K562 (cell line): ENCODE measurements around the gene PIRT. TPM values are rescaled to one million over a fixed set of nuclear protein-coding genes. Genes with fewer than 3 reads are reported as not detected.

ENCODE experiments used
- ATAC-seq: fragments of 200-7000 bp; cut with Tn5 transposase; 3 replicates; pipeline ENCODE4 v1.9.1; 2020; ENCODE audit warnings: moderate library complexity
- BruUV-seq: library from RNA; stranded (reverse); fragments of 400-500 nt; replicated peaks from 2 replicates; lab custom pipeline; 2021; lab: Mats Ljungman, UMichigan
- CTCF ChIA-PET: fragments of 300-600 bp; formaldehyde crosslinking; extraction: SDS; loops from one replicate; lab custom pipeline; 2021; ENCODE audit warnings: low intra/inter-chr PET ratio; lab: Yijun Ruan, JAX
- POLR2A ChIA-PET: fragments of 300-600, 350-650 bp; sonication (Branson Sonifier 250); formaldehyde crosslinking; extraction: SDS; loops from one replicate; lab custom pipeline; 2021; ENCODE audit warnings: antibody characterized with exemption, inconsistent platforms; lab: Yijun Ruan, JAX
- DNase-seq, 4 experiments: peaks; one replicate each; pipeline versions ENCODE4 v3.0.0 to v3.0.0-alpha.2; 2011 to 2018; ENCODE audit warnings: low spot score in 3 of 4, mixed read lengths in 3 of 4; ENCODE audit errors: extremely low read depth in 1 of 4
- FAIRE-seq: peaks from 2 replicates; lab custom pipeline; 2011; peaks lifted over from hg19 to GRCh38; lab: Jason Lieb, UNC
- H2AFZ ChIP-seq: 2 replicates; pipeline ENCODE4 v1.6.0; 2011; ENCODE audit warnings: low read depth, low read length, control low read depth, inconsistent platforms
- H3K27ac ChIP-seq: fragments of 200-600 bp; 3 replicates; pipeline ENCODE4 v1.8.0; 2011; ENCODE audit warnings: low read depth, mild to moderate bottlenecking, control low read depth, inconsistent platforms, low read length, moderate library complexity, mixed read lengths; ENCODE audit errors: extremely low read depth
- H3K27me3 ChIP-seq, 2 experiments: fragments of 300-600 bp in 1 of 2; 2 replicates in 1 of 2; 3 replicates in 1 of 2; pipeline versions ENCODE4 v1.6.0 to v1.8.0; 2011; ENCODE audit warnings: inconsistent platforms in 2 of 2, low read length in 2 of 2, mild to moderate bottlenecking in 1 of 2, mixed read lengths in 1 of 2, moderate library complexity in 1 of 2; ENCODE audit not compliant: control insufficient read depth in 2 of 2, insufficient read depth in 2 of 2
- H3K36me3 ChIP-seq: fragments of 300-600 bp; 3 replicates; pipeline ENCODE4 v1.8.0; 2011; ENCODE audit warnings: mild to moderate bottlenecking, low read length, inconsistent platforms; ENCODE audit not compliant: control insufficient read depth, insufficient read depth
- H3K4me1 ChIP-seq, 2 experiments: fragments of 200-600 bp in 1 of 2; replicated peaks in 1 of 2; 2 replicates in 1 of 2; 3 replicates in 1 of 2; pipeline versions ENCODE4 v1.5.1 to v1.8.0; 2011; ENCODE audit warnings: inconsistent platforms in 2 of 2, low read length in 2 of 2, mild to moderate bottlenecking in 1 of 2, mixed read lengths in 1 of 2, moderate library complexity in 1 of 2; ENCODE audit not compliant: control insufficient read depth in 2 of 2, insufficient read depth in 2 of 2
- H3K4me2 ChIP-seq: 2 replicates; pipeline ENCODE4 v1.6.1; 2011; ENCODE audit warnings: low read length, control low read depth, inconsistent platforms, mixed read lengths; ENCODE audit not compliant: insufficient read depth
- H3K4me3 ChIP-seq: fragments of 200-600 bp; sonication (generic), shearing (Covaris generic); 2 replicates; pipeline ENCODE4 v1.5.1; 2016; ENCODE audit warnings: control low read depth, inconsistent platforms
- H3K79me2 ChIP-seq: fragments of 200-600 bp; 3 replicates; pipeline ENCODE4 v1.8.0; 2011; ENCODE audit warnings: low read length, inconsistent platforms; ENCODE audit not compliant: control insufficient read depth, insufficient read depth
- H3K9ac ChIP-seq, 2 experiments: 2 replicates each; pipeline versions ENCODE4 v1.6.0 to v1.6.1; 2011; ENCODE audit warnings: low read depth in 2 of 2, low read length in 2 of 2, control low read depth in 1 of 2, inconsistent platforms in 1 of 2, mild to moderate bottlenecking in 1 of 2, mixed read lengths in 1 of 2; ENCODE audit not compliant: insufficient read depth in 1 of 2
- H3K9me1 ChIP-seq: one replicate; pipeline ENCODE4 v1.6.0; 2011; ENCODE audit warnings: inconsistent platforms, mild to moderate bottlenecking, low read length, moderate library complexity; ENCODE audit not compliant: control insufficient read depth, insufficient read depth
- H3K9me3 ChIP-seq: replicated peaks from 2 replicates; pipeline ENCODE4 v1.5.1; 2011; ENCODE audit warnings: low read depth, low read length, inconsistent platforms; ENCODE audit not compliant: control insufficient read depth, insufficient read depth
- H4K20me1 ChIP-seq: replicated peaks from 2 replicates; pipeline ENCODE4 v1.6.1; 2011; ENCODE audit warnings: low read length, inconsistent platforms, mixed read lengths; ENCODE audit not compliant: control insufficient read depth, insufficient read depth
- EHMT2 ChIP-seq: fragments of 450-650 bp; IDR thresholded peaks from 2 replicates; pipeline ENCODE4 v1.6.1; 2018; ENCODE audit warnings: antibody characterized with exemption
- MIER1 ChIP-seq: fragments of 450-650 bp; IDR thresholded peaks from 2 replicates; pipeline ENCODE4 v1.6.1; 2016; ENCODE audit warnings: antibody characterized with exemption, mild to moderate bottlenecking, low read depth
- MTA3 ChIP-seq: fragments of 450-650 bp; formaldehyde crosslinking; IDR thresholded peaks from 2 replicates; pipeline ENCODE4 v1.6.1; 2017; ENCODE audit warnings: mild to moderate bottlenecking, borderline replicate concordance
- NR1H2 ChIP-seq: sonication (generic); formaldehyde crosslinking; IDR thresholded peaks from 2 replicates; pipeline ENCODE4 v1.4.0; 2020; ENCODE audit warnings: mild to moderate bottlenecking, missing genetic modification reagents
- TARDBP ChIP-seq: fragments of 450-650 bp; IDR thresholded peaks from 2 replicates; pipeline ENCODE4 v1.6.1; 2016
- TBL1XR1 ChIP-seq, 2 experiments: IDR thresholded peaks; 2 replicates each; pipeline ENCODE4 v1.6.1; 2012; ENCODE audit warnings: improper control_type of control experiment in 2 of 2, low read length in 2 of 2, mild to moderate bottlenecking in 1 of 2
- ZNF3 ChIP-seq: fragments of 250-450 bp; sonication (Bioruptor Pico); IDR thresholded peaks from 2 replicates; pipeline ENCODE4 v1.5.0; 2021; ENCODE audit warnings: mild to moderate bottlenecking, moderate library complexity
- ZNF589 ChIP-seq: fragments of 200-800 bp; sonication (Bioruptor generic); IDR thresholded peaks from 2 replicates; pipeline ENCODE4 v1.6.1; 2016; ENCODE audit warnings: low read depth, missing genetic modification characterization, missing compliant biosample characterization
- WGBS: fragments of 100-300 bp; shearing (Covaris generic); methylation state at CpG from one replicate; pipeline ENCODE4 v1.1.6; 2016; ENCODE audit warnings: low coverage, mixed read lengths; ENCODE audit not compliant: insufficient coverage; ENCODE audit errors: missing lambda C conversion rate; 5-methylcytosine and 5-hydroxymethylcytosine counted together
- in situ Hi-C: fragments of 300-500 bp; cut with MboI; formaldehyde crosslinking; loops from 4 replicates; pipeline ENCODE4 v1.15.0; 2018; ENCODE audit warnings: inconsistent platforms, mixed read lengths
- intact Hi-C: fragments of 100-400 bp; cut with micrococcal nuclease; formaldehyde crosslinking; loops from 2 replicates; pipeline ENCODE4 v1.14.2; 2022
- polyA plus RNA-seq, 8 experiments: library from polyadenylated mRNA; depleted of rRNA in 4 of 8; stranded (reverse) in 5 of 8; unstranded in 3 of 8; fragments of >200 nt; fragmentation: Nextera tagmentation in 2 of 8; fragmentation: Illumina TruSeq in 1 of 8; extraction: Ambion mirVana in 2 of 8; extraction: Trizol in 1 of 8; gene quantifications; 2 replicates each; pipeline versions ENCODE4 v1.2.1 to v1.2.3, GENCODE V29; 2011 to 2014; ENCODE audit warnings: inconsistent platforms in 1 of 8, missing spikeins in 1 of 8
- total RNA-seq, 7 experiments: library from RNA; depleted of rRNA in 6 of 7; stranded (reverse); fragments of >200 nt in 6 of 7; fragmentation: Illumina TruSeq in 2 of 7; extraction: Trizol in 2 of 7; gene quantifications; 2 replicates each; pipeline versions ENCODE4 v1.2.1 to v1.2.3, GENCODE V29; 2011 to 2021; ENCODE audit warnings: low replicate concordance in 1 of 7
- TF ChIP-seq, protein P1 (sequence below), 2 experiments: IDR thresholded peaks; 2 replicates each; pipeline ENCODE4 v1.6.1; 2012; ENCODE audit warnings: improper control_type of control experiment in 2 of 2, low read depth in 2 of 2, low read length in 2 of 2, borderline replicate concordance in 1 of 2
- TF ChIP-seq, protein P2 (sequence below): sonication (generic); formaldehyde crosslinking; IDR thresholded peaks from 2 replicates; pipeline ENCODE4 v1.8.0; 2023; ENCODE audit warnings: mild to moderate bottlenecking, missing genetic modification reagents
- TF ChIP-seq, protein P3 (sequence below): sonication (generic); formaldehyde crosslinking; IDR thresholded peaks from 2 replicates; pipeline ENCODE4 v1.8.0; 2023; ENCODE audit warnings: mild to moderate bottlenecking, missing genetic modification reagents

Gene PIRT
- total and polyA plus RNA-seq, 9 of the 15 experiments (the other 6 are each of a cell fraction or from before 2014, with no cell fraction given), result not detected

DNA sequence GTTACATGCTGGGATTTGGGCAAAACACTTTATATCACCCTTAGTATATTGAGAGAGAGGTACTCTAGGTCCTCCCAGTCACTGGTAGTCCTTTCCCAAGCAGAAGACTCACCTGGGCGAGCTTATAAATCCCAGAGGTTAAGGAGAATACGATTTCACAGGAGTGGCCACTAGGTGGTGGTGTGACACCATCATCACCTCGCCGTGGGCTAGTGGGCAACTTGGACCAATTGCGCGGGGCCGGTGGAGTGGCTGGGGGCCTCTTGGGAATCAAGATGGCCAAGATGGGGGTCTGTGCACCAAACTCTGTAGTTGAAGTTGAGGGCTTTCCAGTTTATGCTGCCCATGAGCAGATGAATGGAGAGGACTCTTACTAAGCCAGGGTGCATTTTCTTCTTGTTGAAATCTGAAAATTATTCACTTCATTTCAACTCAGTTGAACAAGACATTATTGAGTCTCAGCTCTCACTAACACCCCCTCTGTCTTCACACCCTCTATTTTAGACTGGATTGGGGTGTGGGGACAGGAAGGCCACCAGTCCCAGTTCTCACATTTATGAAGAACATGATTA, 38.2 kb upstream of the PIRT start (continued):
- no peak for TF ChIP-seq NR1H2 (CRISPR knock-in tag)
- TF ChIP-seq ZNF589 (CRISPR knock-in tag), result no peak

DNA sequence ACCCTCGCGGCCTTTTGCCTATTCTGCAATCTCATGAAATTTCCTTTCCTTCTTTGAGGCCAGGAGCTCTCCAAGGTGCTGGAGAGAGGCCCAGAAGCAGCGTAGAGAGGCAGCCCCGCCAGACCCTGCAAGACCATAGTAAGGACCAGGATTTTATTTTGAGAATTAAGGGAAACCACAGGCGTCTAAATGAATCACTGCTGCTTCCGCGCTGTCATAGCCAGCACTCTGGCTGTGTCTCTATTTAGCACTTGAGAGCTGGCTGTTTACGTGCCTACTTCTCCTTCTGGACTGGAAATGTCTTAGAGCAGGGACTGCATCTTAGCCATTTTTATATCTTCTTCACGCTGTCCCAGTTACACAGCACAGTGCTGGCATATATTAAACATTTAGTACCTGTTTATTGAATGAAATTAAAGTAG, 37.6 kb upstream of the PIRT start:
- CTCF ChIA-PET, result interaction anchor here (0.6 to 2.1 kb wide), 2 partner anchors 921 to 1111 kb away, joined by 3 to 13 read pairs; no protein-coding TSS in a partner anchor
- Histone ChIP-seq H3K4me1 (no peaks in the 10 kb centered on the region; a peak in 1 of 5 replicates), H3K4me3 (no peak overlapping the region), H3K27me3 (no peaks in the 10 kb centered on the region), H3K79me2 (no peaks in the 10 kb centered on the region), H3K36me3 (no peaks in the 10 kb centered on the region), H3K9me1 (no peaks in the 10 kb centered on the region), H3K27ac (no peak overlapping the region), H3K9me3 (no peaks in the 10 kb centered on the region), H3K4me2 (no peak overlapping the region), H4K20me1 (no peaks in the 10 kb centered on the region), H3K9ac (no peak overlapping the region), H2AFZ (no peak overlapping the region)
- POLR2A ChIA-PET, result interaction anchor here (0.6 kb wide), 1 partner anchor 56 kb away, joined by 3 read pairs; no protein-coding TSS in a partner anchor
- BruUV-seq, result no TSS peak
- intact Hi-C loops, result loop anchor here (5.0 to 10.0 kb wide), 3 partner anchors 269 to 1062 kb away; no protein-coding TSS in a partner anchor
- DNase-seq, result peak; percentile 6 to 19 (median 12)
- 0% methylated on average over 6 of the region's 9 CpGs for WGBS
- ATAC-seq, result no peak; the same call in 2 of the 3 replicates
- in situ Hi-C loops, result loop anchor here (25.0 kb wide), 1 partner anchor 1112 kb away; the partner anchor contains the start of gene ZNF18
- FAIRE-seq, result no peak
- TF ChIP-seq TBL1XR1 (IDR thresholded peaks at IDR 0.05; ENCODE audit: low read length in 2 of 2), result no peak
- TF ChIP-seq MTA3, result no peak
- TF ChIP-seq ZNF3 (CRISPR knock-in tag), result no peak
- TF ChIP-seq EHMT2, result peak; percentile 78
- TF ChIP-seq MIER1, result 0 out of 2 replicates have a peak, but pooled peaks have one; percentile 47
- TF ChIP-seq, protein P1, sequence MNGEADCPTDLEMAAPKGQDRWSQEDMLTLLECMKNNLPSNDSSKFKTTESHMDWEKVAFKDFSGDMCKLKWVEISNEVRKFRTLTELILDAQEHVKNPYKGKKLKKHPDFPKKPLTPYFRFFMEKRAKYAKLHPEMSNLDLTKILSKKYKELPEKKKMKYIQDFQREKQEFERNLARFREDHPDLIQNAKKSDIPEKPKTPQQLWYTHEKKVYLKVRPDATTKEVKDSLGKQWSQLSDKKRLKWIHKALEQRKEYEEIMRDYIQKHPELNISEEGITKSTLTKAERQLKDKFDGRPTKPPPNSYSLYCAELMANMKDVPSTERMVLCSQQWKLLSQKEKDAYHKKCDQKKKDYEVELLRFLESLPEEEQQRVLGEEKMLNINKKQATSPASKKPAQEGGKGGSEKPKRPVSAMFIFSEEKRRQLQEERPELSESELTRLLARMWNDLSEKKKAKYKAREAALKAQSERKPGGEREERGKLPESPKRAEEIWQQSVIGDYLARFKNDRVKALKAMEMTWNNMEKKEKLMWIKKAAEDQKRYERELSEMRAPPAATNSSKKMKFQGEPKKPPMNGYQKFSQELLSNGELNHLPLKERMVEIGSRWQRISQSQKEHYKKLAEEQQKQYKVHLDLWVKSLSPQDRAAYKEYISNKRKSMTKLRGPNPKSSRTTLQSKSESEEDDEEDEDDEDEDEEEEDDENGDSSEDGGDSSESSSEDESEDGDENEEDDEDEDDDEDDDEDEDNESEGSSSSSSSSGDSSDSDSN (IDR thresholded peaks at IDR 0.05; ENCODE audit: borderline replicate concordance in 1 of 2, low read depth in 2 of 2, low read length in 2 of 2), result no peak
- TF ChIP-seq, protein P2, sequence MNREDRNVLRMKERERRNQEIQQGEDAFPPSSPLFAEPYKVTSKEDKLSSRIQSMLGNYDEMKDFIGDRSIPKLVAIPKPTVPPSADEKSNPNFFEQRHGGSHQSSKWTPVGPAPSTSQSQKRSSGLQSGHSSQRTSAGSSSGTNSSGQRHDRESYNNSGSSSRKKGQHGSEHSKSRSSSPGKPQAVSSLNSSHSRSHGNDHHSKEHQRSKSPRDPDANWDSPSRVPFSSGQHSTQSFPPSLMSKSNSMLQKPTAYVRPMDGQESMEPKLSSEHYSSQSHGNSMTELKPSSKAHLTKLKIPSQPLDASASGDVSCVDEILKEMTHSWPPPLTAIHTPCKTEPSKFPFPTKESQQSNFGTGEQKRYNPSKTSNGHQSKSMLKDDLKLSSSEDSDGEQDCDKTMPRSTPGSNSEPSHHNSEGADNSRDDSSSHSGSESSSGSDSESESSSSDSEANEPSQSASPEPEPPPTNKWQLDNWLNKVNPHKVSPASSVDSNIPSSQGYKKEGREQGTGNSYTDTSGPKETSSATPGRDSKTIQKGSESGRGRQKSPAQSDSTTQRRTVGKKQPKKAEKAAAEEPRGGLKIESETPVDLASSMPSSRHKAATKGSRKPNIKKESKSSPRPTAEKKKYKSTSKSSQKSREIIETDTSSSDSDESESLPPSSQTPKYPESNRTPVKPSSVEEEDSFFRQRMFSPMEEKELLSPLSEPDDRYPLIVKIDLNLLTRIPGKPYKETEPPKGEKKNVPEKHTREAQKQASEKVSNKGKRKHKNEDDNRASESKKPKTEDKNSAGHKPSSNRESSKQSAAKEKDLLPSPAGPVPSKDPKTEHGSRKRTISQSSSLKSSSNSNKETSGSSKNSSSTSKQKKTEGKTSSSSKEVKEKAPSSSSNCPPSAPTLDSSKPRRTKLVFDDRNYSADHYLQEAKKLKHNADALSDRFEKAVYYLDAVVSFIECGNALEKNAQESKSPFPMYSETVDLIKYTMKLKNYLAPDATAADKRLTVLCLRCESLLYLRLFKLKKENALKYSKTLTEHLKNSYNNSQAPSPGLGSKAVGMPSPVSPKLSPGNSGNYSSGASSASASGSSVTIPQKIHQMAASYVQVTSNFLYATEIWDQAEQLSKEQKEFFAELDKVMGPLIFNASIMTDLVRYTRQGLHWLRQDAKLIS, result no peak
- TF ChIP-seq, protein P3, sequence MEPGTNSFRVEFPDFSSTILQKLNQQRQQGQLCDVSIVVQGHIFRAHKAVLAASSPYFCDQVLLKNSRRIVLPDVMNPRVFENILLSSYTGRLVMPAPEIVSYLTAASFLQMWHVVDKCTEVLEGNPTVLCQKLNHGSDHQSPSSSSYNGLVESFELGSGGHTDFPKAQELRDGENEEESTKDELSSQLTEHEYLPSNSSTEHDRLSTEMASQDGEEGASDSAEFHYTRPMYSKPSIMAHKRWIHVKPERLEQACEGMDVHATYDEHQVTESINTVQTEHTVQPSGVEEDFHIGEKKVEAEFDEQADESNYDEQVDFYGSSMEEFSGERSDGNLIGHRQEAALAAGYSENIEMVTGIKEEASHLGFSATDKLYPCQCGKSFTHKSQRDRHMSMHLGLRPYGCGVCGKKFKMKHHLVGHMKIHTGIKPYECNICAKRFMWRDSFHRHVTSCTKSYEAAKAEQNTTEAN (CRISPR knock-in tag), result no peak
- no peak for TF ChIP-seq TARDBP
